ENCODE results near the gene PAX3.

The PAX3 gene

GRCh38 chr2:222295368-222296062, 3.3 kb downstream of the PAX3 start:
- no peak for DNase-seq

GRCh38 chr2:222294996-222295367, 3.8 kb downstream of the PAX3 start:
- DNase-seq: no peak

GRCh38 chr2:222293660-222294630, 4.9 kb downstream of the PAX3 start:
- DNase-seq: no peak

GRCh38 chr2:222292149-222293134, 6.4 kb downstream of the PAX3 start:
- no peak for DNase-seq

GRCh38 chr2:222291485-222291841, 7.3 kb downstream of the PAX3 start:
- no peak for DNase-seq

GRCh38 chr2:222290736-222291484, 7.9 kb downstream of the PAX3 start:
- no peak for DNase-seq

- no peak for DNase-seq
These were observed 8.4 kb downstream of the PAX3 start for GRCh38 chr2:222290401-222290735.

GRCh38 chr2:222289278-222290160, 9.3 kb downstream of the PAX3 start:
- no peak for DNase-seq

GRCh38 chr2:222288590-222289277, 10.1 kb downstream of the PAX3 start:
- DNase-seq: no peak

GRCh38 chr2:222287862-222288479, 10.8 kb downstream of the PAX3 start:
- DNase-seq: no peak

GRCh38 chr2:222284466-222284865, 14.3 kb downstream of the PAX3 start:
- no peak for DNase-seq

- no peak for DNase-seq
These were observed 15.2 kb downstream of the PAX3 start for GRCh38 chr2:222283634-222284033.

GRCh38 chr2:222281506-222281905, 17.3 kb downstream of the PAX3 start:
- DNase-seq: no peak

- DNase-seq: no peak
These were observed 18.0 kb downstream of the PAX3 start for GRCh38 chr2:222280795-222281194.

- no peak for DNase-seq
These were observed 26.3 kb downstream of the PAX3 start for GRCh38 chr2:222272446-222273015.

- no peak for DNase-seq
These were observed 26.9 kb downstream of the PAX3 start for GRCh38 chr2:222271854-222272253.

- DNase-seq: no peak
These were observed 28.4 kb downstream of the PAX3 start for GRCh38 chr2:222270396-222270795.

GRCh38 chr2:222269132-222269531, 29.7 kb downstream of the PAX3 start:
- DNase-seq: no peak

GRCh38 chr2:222268311-222268990, 30.3 kb downstream of the PAX3 start:
- DNase-seq: no peak
